GM23248 (cell line): Measurements from ENCODE around the gene PNKP.

ENCODE experiments used
- EZH2 ChIP-seq: fragments of 200-600 bp; sonication (generic); IDR thresholded peaks from 2 replicates; pipeline ENCODE4 v1.6.1; 2018; ENCODE audit warnings: antibody characterized with exemption, mild to moderate bottlenecking; ENCODE audit not compliant: insufficient read depth, poor library complexity, severe bottlenecking
- EZH2phosphoT487 ChIP-seq: fragments of 200-600 bp; sonication (generic); IDR thresholded peaks from 2 replicates; pipeline ENCODE4 v1.6.1; 2018; ENCODE audit warnings: antibody characterized with exemption, moderate library complexity, mild to moderate bottlenecking, low read depth; ENCODE audit not compliant: insufficient read depth

- TF ChIP-seq EZH2 = no peak
- no peak for TF ChIP-seq EZH2phosphoT487
Observed at GRCh38 chr19:49852631-49853126, 14.7 kb downstream of the PNKP start.
